KOPT-K1 (cell line): Measurements from ENCODE around the gene USP50.

Experiments used
- H3K27ac ChIP-seq: fragments of 200-600 bp; sonication (generic); 2 replicates; pipeline ENCODE4 v1.5.1; 2016; ENCODE audit warnings: antibody characterized with exemption, mild to moderate bottlenecking, low read depth, low read length; ENCODE audit not compliant: poor library complexity, severe bottlenecking
- H3K36me3 ChIP-seq: fragments of 200-600 bp; sonication (generic); 2 replicates; pipeline ENCODE4 v1.5.1; 2017; ENCODE audit warnings: antibody characterized with exemption, mild to moderate bottlenecking, low read length, moderate library complexity; ENCODE audit not compliant: insufficient read depth
- H3K9me3 ChIP-seq: fragments of 200-600 bp; sonication (generic); 2 replicates; pipeline ENCODE4 v1.5.1; 2017; ENCODE audit warnings: antibody characterized with exemption, low read length, mild to moderate bottlenecking; ENCODE audit not compliant: insufficient read depth, poor library complexity, severe bottlenecking

Gene USP50

DNA sequence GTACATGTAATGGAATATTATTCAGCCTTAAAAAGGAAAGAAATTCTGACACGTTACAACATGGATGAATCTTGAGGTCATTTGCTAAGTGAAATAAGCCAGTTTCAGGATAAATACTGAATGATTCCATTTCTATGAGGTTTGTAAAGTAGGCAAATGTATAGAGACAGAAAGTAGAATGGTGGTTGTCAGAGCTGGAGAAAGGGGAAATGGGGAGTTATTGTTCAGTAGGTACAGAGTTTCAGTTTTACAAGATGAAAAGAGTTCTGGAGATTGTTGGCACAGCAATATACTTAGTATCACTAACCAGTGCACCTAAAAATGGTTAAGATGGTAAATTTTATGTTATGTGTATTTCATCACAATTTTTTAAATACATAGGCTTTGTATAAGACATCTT, 61.7 kb downstream of the USP50 start:
- H3K9me3 ChIP-seq = no peaks in the 10 kb centered on the region
- peaks cover 85% of the 10 kb centered on the region for H3K36me3 ChIP-seq
- no peak overlapping the region for H3K27ac ChIP-seq

DNA sequence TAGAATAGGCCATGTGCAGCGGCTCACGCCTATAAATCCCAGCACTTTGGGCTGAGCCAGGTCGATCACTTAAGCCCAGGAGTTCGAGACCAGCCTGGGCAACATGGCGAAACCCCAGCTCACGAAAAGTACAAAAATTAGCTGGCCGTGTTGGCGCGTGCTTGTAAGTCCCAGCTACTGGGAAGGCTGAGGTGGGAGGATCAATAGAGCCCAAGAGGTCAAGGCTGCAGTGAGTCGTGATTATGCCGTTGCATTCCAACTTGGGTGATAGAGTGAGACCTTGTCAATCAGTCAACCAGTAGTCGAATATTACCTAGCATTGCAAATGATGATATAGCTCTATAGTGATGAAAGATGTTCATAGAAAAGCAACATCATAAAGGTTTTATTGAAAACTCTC, 70.3 kb downstream of the USP50 start:
- no peak overlapping the region for H3K27ac ChIP-seq
- H3K9me3 ChIP-seq = no peaks in the 10 kb centered on the region
- peaks cover 70% of the 10 kb centered on the region for H3K36me3 ChIP-seq

DNA sequence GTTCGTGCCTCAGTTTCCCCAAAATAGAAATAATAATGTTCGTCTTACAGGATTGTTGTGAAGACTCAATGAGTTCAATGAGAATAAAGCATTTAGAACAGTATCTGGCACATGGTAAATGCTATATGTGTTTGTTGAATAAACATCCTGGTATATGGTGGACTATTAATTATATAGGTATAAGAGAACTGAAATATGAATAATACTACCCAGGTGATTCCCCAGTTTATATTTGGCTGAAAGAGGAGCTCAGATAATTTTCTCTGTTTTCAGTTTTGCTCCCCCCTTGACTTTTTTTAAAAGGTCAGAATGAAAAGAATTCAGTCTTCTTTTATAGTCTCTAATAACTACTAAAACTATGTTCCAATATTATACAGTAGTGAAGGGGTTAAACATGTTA, 75.4 kb downstream of the USP50 start:
- Histone ChIP-seq H3K9me3 (no peaks in the 10 kb centered on the region), H3K27ac (no peak overlapping the region), H3K36me3 (peaks cover 44% of the 10 kb centered on the region)

DNA sequence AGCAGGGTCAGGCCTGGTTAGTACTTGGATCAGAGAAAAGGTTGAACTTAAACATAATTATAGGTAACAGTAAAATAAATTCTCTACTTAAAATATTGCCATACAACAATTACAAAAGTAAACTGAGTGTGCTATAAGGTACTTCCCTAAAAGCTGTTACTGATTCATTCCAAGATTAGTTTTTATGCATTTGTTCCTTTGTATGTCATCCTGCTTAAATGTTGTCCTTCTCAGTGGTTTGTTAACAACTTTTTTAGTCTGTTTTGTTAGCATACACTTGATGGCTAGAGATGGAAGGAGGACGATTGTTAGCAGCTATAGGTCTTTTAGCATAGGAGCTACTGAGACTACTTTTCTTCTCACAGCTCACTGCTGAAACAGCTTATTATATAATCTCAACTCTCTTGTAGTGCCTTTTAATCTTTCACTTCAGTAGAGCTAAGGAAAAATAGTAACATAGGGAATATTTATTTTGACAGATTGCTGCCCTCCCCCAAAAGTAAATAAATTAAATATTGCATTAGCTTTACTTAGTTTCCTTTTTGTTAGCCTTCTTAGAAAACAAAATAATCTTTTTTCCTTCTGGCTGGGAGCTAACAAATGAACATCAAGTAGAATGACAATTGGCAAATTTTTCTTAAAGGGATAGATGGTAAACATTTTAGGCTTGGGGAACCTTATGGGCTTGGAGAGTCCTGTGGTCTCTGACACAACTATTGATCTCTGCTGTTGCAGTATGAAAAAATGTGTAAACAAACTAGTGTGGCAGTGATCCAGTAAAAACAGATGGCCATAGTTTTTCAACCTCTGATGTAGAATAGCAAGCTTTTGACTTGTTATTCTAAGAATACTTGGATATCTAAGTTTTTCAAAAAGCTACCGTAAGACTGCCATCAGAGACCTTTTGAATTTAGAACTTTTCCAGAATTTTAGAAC, 82.8 kb downstream of the USP50 start:
- Histone ChIP-seq H3K27ac (no peak overlapping the region), H3K9me3 (no peaks in the 10 kb centered on the region), H3K36me3 (peaks cover 76% of the 10 kb centered on the region)

DNA sequence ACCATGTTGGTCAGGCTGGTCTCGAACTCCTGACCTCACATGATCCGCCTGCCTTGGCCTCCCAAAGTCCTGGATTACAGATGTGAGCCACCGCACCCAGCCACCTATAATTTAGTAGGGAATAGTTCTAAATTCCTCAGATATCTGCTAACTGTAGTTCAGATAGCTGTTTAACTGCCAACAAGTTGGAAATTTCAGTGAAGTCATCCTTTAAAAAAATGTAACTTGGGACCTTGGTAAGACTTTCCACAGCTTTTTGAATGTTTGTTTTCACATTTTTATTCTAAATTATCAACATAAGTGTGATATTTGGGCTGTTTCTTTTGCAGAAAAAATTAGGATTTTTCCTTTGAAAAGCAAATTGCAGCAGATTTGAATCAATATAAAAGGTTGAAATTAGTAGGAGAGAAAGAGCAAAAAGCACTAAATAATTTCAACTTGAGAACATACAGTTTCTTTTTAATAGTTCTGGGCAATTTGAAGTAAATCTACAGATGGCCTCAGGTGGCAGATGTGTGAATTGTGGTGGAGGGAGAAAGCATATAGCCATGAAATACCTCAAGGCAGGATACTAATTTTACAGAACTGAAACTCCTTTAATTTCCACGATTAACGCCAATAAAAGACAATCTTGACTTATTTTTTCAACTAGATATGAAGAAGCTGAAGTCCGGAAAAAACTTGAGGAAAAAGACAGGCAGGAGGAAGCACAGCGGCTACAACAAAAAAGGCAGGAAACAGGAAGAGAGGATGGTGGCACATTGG, 87.9 kb downstream of the USP50 start:
- Histone ChIP-seq H3K27ac (no peak overlapping the region), H3K9me3 (no peaks in the 10 kb centered on the region), H3K36me3 (peaks cover 74% of the 10 kb centered on the region)

DNA sequence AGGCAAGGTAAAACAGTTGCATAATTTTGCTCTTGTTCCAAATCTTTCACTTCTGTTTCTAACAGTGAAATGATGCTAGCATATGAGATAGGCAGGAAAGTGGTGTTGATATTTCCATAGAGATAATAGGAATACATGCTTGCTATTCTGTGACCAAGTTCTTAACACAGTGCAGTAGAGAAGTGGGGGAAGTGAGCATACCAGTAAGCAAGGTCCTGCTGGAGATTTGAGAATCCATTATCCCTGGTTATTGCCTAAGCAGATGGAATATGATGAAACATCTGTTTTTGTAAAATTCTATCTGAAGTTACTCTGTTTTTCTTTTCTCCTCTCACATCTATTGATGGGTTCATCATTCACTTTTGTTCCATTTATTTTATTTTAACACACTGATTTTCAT, 93.5 kb downstream of the USP50 start:
- no peaks in the 10 kb centered on the region for H3K9me3 ChIP-seq
- no peak overlapping the region for H3K27ac ChIP-seq
- peaks cover 58% of the 10 kb centered on the region for H3K36me3 ChIP-seq
